Measurements from ENCODE around the gene RAB36. TPM values are rescaled to one million over a fixed set of nuclear protein-coding genes. Genes with fewer than 3 reads are reported as not detected.

Gene RAB36
- total RNA-seq, 1 experiment from 2014 or later = 1.8 TPM

GRCh38 chr22:23163665-23164064 is 18.4 kb downstream of the RAB36 start (continued):
- TF ChIP-seq ZNF219 (CRISPR knock-in tag; IDR thresholded peaks at IDR 0.05; ENCODE audit: borderline replicate concordance) (no peak), ATF1 (CRISPR knock-in tag; IDR thresholded peaks at IDR 0.05) (no peak)

- Mint-ChIP-seq H3K27ac (no peak overlapping the region), H3K9me3 (no peaks in the 10 kb centered on the region), H3K4me3 (no peak overlapping the region), H3K4me1 (peaks cover 11% of the 10 kb centered on the region), H3K36me3 (no peaks in the 10 kb centered on the region), H3K27me3 (ENCODE audit: low read depth) (no peaks in the 10 kb centered on the region)
- no peak for DNase-seq (ENCODE audit: low spot score)
- no peak for TF ChIP-seq GABPB1 (CRISPR knock-in tag; IDR thresholded peaks at IDR 0.05)
- TF ChIP-seq JUN (CRISPR knock-in tag; IDR thresholded peaks at IDR 0.05) = no peak
- TF ChIP-seq E2F5 (CRISPR knock-in tag; IDR thresholded peaks at IDR 0.05) = no peak
- TF ChIP-seq ZMAT4 (CRISPR knock-in tag; IDR thresholded peaks at IDR 0.05) = no peak
- TF ChIP-seq GRHL2 (CRISPR knock-in tag; IDR thresholded peaks at IDR 0.05; ENCODE audit: insufficient replicate concordance, severe bottlenecking) = no peak
- no peak for TF ChIP-seq TEAD4 (CRISPR knock-in tag; IDR thresholded peaks at IDR 0.05)
- no peak for TF ChIP-seq NR1H2 (CRISPR knock-in tag; IDR thresholded peaks at IDR 0.05)
- no peak for TF ChIP-seq ZSCAN18 (CRISPR knock-in tag; IDR thresholded peaks at IDR 0.05)
- TF ChIP-seq MXD4 (CRISPR knock-in tag; IDR thresholded peaks at IDR 0.05; ENCODE audit: borderline replicate concordance) = no peak
- no peak for TF ChIP-seq KAT7 (CRISPR knock-in tag; IDR thresholded peaks at IDR 0.05; ENCODE audit: borderline replicate concordance)
- no peak for TF ChIP-seq PRDM15 (CRISPR knock-in tag; IDR thresholded peaks at IDR 0.05)
- no peak for TF ChIP-seq ZNF219 (CRISPR knock-in tag; IDR thresholded peaks at IDR 0.05; ENCODE audit: borderline replicate concordance)
- TF ChIP-seq CREB1 (CRISPR knock-in tag; IDR thresholded peaks at IDR 0.05) = no peak
- no peak for ATAC-seq
- POLR2A ChIA-PET = no interaction called here
- CTCF ChIA-PET = interaction anchor here (0.6 to 1.8 kb wide), 5 partner anchors 30 to 573 kb away, joined by 3 to 4 read pairs (median 3); no protein-coding TSS in a partner anchor
Observed at GRCh38 chr22:23164091-23164490, 18.8 kb downstream of the RAB36 start.

GRCh38 chr22:23166042-23166831 is 21.0 kb downstream of the RAB36 start:
- POLR2A ChIA-PET = interaction anchor here (0.5 kb wide), 1 partner anchor 31 kb away, joined by 3 read pairs; no protein-coding TSS in a partner anchor
- DNase-seq (ENCODE audit: low spot score) = no peak
- no peaks in the 10 kb centered on the region for H3K27me3 Mint-ChIP-seq (ENCODE audit: low read depth)
- no peaks in the 10 kb centered on the region for H3K36me3 Mint-ChIP-seq
- H3K4me1 Mint-ChIP-seq = peaks cover 11% of the 10 kb centered on the region
- CTCF ChIA-PET = interaction anchor here (1.4 to 5.5 kb wide), 3 partner anchors 10 to 207 kb away, joined by 4 to 42 read pairs (median 9); no protein-coding TSS in a partner anchor
- no peak overlapping the region for H3K27ac Mint-ChIP-seq
- no peak overlapping the region for H3K4me3 Mint-ChIP-seq
- TF ChIP-seq AR (CRISPR knock-in tag; IDR thresholded peaks at IDR 0.05) = no peak
- no peak for TF ChIP-seq ZBTB21 (CRISPR knock-in tag; IDR thresholded peaks at IDR 0.05; ENCODE audit: borderline replicate concordance)
- TF ChIP-seq ZNF532 (CRISPR knock-in tag; IDR thresholded peaks at IDR 0.05; ENCODE audit: borderline replicate concordance) = no peak
- no peak for TF ChIP-seq JAZF1 (CRISPR knock-in tag; IDR thresholded peaks at IDR 0.05)
- no peaks in the 10 kb centered on the region for H3K9me3 Mint-ChIP-seq
- no peak for ATAC-seq
